ENCODE data around the gene STIM1.
A peak's percentile ranks its signal among the peaks of the same experiment; 100 is the strongest.
"Not testable (repeated sequence)": the region's sequence is repeated elsewhere in the genome, so short reads cannot be mapped to it uniquely, and the experiment has no call there.

STIM1 gene

GRCh38 chr11:4115128-4115527 lies 259.7 kb downstream of the STIM1 start:
- DNase-seq (ENCODE audit: low read depth) = no peak

- DNase-seq (ENCODE audit: low read depth) = peak; percentile 45
Measured at GRCh38 chr11:4118107-4118506, 262.6 kb downstream of the STIM1 start.

- DNase-seq (ENCODE audit: low read depth) = no peak
Measured at GRCh38 chr11:4123218-4123617, 267.8 kb downstream of the STIM1 start.

GRCh38 chr11:4125141-4125540 lies 269.7 kb downstream of the STIM1 start:
- no peak for DNase-seq (ENCODE audit: low read depth)

GRCh38 chr11:4127357-4127756 lies 271.9 kb downstream of the STIM1 start:
- no peak for DNase-seq (ENCODE audit: low read depth)

GRCh38 chr11:4130219-4130618 lies 274.8 kb downstream of the STIM1 start:
- DNase-seq (ENCODE audit: low read depth) = not testable (repeated sequence)

GRCh38 chr11:4134806-4135205 lies 279.3 kb downstream of the STIM1 start:
- DNase-seq (ENCODE audit: low read depth) = peak; percentile 27

GRCh38 chr11:4138497-4138896 lies 283.0 kb downstream of the STIM1 start:
- DNase-seq (ENCODE audit: low read depth) = no peak

GRCh38 chr11:4140067-4140636 lies 284.7 kb downstream of the STIM1 start:
- no peak for DNase-seq (ENCODE audit: low read depth)
